ENCODE results near the gene BET1L. TPM values are rescaled to one million over a fixed set of nuclear protein-coding genes. Genes with fewer than 3 reads are reported as not detected.
A peak's percentile ranks its signal among the peaks of the same experiment; 100 is the strongest.

BET1L gene
- total and polyA plus RNA-seq, 10 of the 15 experiments (the other 5 are each of a cell fraction or from before 2014, with no cell fraction given), result 6.7 to 55.4 (median 39.7) TPM

DNA sequence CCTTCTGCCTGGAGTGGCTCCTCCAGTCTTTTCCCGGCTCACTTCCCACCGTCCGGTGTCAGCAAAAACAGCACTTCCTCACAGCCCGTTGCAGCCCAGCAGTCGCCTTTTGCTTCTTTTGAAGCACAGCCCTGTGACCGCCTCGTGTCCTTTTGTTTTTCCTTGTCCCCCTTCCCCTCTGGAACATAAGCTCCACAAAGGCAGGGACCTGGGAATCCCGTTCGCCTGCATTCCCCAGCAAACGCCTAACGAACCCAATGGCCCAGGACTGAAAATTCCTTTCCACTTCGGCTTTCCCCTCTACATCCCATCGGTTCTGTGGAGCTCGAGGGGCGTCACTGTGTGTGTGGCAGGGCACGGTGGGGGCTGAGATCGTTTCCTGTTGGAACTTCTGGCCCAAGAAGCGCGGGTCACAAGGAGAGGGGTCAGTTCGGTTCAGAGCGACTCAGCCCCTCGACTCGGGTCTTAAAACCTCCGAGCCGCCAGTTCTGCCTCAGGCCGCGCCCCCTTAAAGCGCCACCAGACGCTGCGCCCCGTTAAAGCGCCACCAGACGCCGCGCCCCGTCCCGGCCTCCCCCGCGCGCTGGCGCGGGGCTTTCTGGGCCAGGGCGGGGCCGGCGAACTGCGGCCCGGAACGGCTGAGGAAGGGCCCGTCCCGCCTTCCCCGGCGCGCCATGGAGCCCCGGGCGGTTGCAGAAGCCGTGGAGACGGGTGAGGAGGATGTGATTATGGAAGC, 1.1 kb upstream of the BET1L start (continued):
- TF ChIP-seq, protein P1, sequence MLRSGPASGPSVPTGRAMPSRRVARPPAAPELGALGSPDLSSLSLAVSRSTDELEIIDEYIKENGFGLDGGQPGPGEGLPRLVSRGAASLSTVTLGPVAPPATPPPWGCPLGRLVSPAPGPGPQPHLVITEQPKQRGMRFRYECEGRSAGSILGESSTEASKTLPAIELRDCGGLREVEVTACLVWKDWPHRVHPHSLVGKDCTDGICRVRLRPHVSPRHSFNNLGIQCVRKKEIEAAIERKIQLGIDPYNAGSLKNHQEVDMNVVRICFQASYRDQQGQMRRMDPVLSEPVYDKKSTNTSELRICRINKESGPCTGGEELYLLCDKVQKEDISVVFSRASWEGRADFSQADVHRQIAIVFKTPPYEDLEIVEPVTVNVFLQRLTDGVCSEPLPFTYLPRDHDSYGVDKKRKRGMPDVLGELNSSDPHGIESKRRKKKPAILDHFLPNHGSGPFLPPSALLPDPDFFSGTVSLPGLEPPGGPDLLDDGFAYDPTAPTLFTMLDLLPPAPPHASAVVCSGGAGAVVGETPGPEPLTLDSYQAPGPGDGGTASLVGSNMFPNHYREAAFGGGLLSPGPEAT (IDR thresholded peaks at IDR 0.05; ENCODE audit: low read depth), result no peak
- TF ChIP-seq SP1 (IDR thresholded peaks at IDR 0.05; ENCODE audit: low read depth, low read length) (no peak), LARP7 (IDR thresholded peaks at IDR 0.05) (peak; percentile 63), SMAD1 (IDR thresholded peaks at IDR 0.05; ENCODE audit: low read depth, partially characterized antibody) (no peak), RBBP5 (conservative IDR thresholded peaks at IDR 0.05) (no peak), BCL11A (IDR thresholded peaks at IDR 0.05; ENCODE audit: low read depth, low read length) (no peak), BACH1 (IDR thresholded peaks at IDR 0.05; ENCODE audit: borderline replicate concordance) (no peak), ZSCAN29 (IDR thresholded peaks at IDR 0.05) (no peak), POU2F2 (IDR thresholded peaks at IDR 0.05; ENCODE audit: borderline replicate concordance, low read depth, low read length) (0 out of 3 replicates have a peak, but pooled peaks have one; percentile 16), SIN3A (IDR thresholded peaks at IDR 0.05; ENCODE audit: low read depth, low read length) (no peak), EED (IDR thresholded peaks at IDR 0.05; ENCODE audit: low read depth) (no peak), TCF7 (IDR thresholded peaks at IDR 0.05; ENCODE audit: borderline replicate concordance) (no peak), CREB1 (IDR thresholded peaks at IDR 0.05; ENCODE audit: low read depth) (peak; percentile 69), ZZZ3 (IDR thresholded peaks at IDR 0.05; ENCODE audit: control insufficient read depth, insufficient read length, low read depth) (no peak), MEF2B (IDR thresholded peaks at IDR 0.05; ENCODE audit: partially characterized antibody, poor library complexity, severe bottlenecking) (no peak), MXI1 (IDR thresholded peaks at IDR 0.05; ENCODE audit: low read depth, low read length) (peak; percentile 73), CEBPB (IDR thresholded peaks at IDR 0.05; ENCODE audit: borderline replicate concordance in 1 of 2, low read depth in 2 of 2, low read length in 2 of 2) (no peak), TCF12 (IDR thresholded peaks at IDR 0.05; ENCODE audit: low read depth, low read length) (no peak), STAT3 (IDR thresholded peaks at IDR 0.05; ENCODE audit: low read depth, low read length) (no peak), GATAD2B (conservative IDR thresholded peaks at IDR 0.05; ENCODE audit: low read depth) (no peak; the same call in 1 of the 2 replicates), YBX1 (IDR thresholded peaks at IDR 0.05) (no peak), PAX8 (IDR thresholded peaks at IDR 0.05) (no peak), EP300 (IDR thresholded peaks at IDR 0.05; ENCODE audit: borderline replicate concordance in 1 of 2, control insufficient read depth in 1 of 2, low read depth in 2 of 2, low read length in 2 of 2) (no peak), ASH2L (IDR thresholded peaks at IDR 0.05; ENCODE audit: borderline replicate concordance, low read depth) (no peak), NR2F1 (conservative IDR thresholded peaks at IDR 0.05) (peak; percentile 49), WRNIP1 (IDR thresholded peaks at IDR 0.05; ENCODE audit: borderline replicate concordance, low read depth, low read length) (no peak), RFX5 (IDR thresholded peaks at IDR 0.05; ENCODE audit: low read depth, low read length) (no peak), FOXK2 (IDR thresholded peaks at IDR 0.05) (no peak), ZNF384 (IDR thresholded peaks at IDR 0.05; ENCODE audit: borderline replicate concordance, low read depth, low read length) (no peak), SPI1 (IDR thresholded peaks at IDR 0.05; ENCODE audit: borderline replicate concordance, insufficient read depth, low read depth, low read length) (no peak; the same call in 1 of the 2 replicates)
- TF ChIP-seq, protein P2, sequence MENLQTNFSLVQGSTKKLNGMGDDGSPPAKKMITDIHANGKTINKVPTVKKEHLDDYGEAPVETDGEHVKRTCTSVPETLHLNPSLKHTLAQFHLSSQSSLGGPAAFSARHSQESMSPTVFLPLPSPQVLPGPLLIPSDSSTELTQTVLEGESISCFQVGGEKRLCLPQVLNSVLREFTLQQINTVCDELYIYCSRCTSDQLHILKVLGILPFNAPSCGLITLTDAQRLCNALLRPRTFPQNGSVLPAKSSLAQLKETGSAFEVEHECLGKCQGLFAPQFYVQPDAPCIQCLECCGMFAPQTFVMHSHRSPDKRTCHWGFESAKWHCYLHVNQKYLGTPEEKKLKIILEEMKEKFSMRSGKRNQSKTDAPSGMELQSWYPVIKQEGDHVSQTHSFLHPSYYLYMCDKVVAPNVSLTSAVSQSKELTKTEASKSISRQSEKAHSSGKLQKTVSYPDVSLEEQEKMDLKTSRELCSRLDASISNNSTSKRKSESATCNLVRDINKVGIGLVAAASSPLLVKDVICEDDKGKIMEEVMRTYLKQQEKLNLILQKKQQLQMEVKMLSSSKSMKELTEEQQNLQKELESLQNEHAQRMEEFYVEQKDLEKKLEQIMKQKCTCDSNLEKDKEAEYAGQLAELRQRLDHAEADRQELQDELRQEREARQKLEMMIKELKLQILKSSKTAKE (IDR thresholded peaks at IDR 0.05; ENCODE audit: low read depth, poor library complexity, severe bottlenecking), result no peak

Measured in GM12878 (cell line).